HEK293 (cell line): ENCODE measurements around the gene LSM3.

ENCODE experiments used
- CTCF ChIA-PET: fragments of 350-600 bp; formaldehyde crosslinking; extraction: SDS; loops from one replicate; lab custom pipeline; 2021; ENCODE audit warnings: antibody characterized with exemption; lab: Yijun Ruan, JAX
- POLR2A ChIA-PET: fragments of 300-600 bp; formaldehyde crosslinking; extraction: SDS; loops from one replicate; lab custom pipeline; 2020; ENCODE audit warnings: antibody characterized with exemption, inconsistent platforms; lab: Yijun Ruan, JAX
- H3K27ac ChIP-seq: fragments of 200-500 bp; sonication (Bioruptor generic); 2 replicates; pipeline ENCODE4 v1.5.1; 2014; ENCODE audit warnings: low read depth, low read length, control low read depth, inconsistent platforms; ENCODE audit errors: extremely low read depth
- H3K36me3 ChIP-seq, 2 experiments: fragments of 200-500 bp in 1 of 2; sonication (Bioruptor generic) in 1 of 2; 1 replicate in 1 of 2; 2 replicates in 1 of 2; pipeline ENCODE4 v1.5.1; 2014 to 2017; ENCODE audit warnings: inconsistent platforms in 2 of 2, low read length in 2 of 2; ENCODE audit not compliant: control insufficient read depth in 2 of 2, insufficient read depth in 1 of 2
- H3K4me1 ChIP-seq: fragments of 200-500 bp; sonication (Bioruptor generic); 2 replicates; pipeline ENCODE4 v1.5.1; 2014; ENCODE audit warnings: mild to moderate bottlenecking, low read length, inconsistent platforms; ENCODE audit not compliant: control insufficient read depth, insufficient read depth
- H3K4me3 ChIP-seq: 2 replicates; pipeline ENCODE4 v1.5.1; 2011; ENCODE audit warnings: low read depth, mild to moderate bottlenecking, control low read depth, low read length, moderate library complexity
- H3K9me3 ChIP-seq: fragments of 200-500 bp; sonication (Bioruptor generic); 2 replicates; pipeline ENCODE4 v1.5.1; 2014; ENCODE audit warnings: low read depth, low read length, inconsistent platforms; ENCODE audit not compliant: control insufficient read depth, insufficient read depth
- FEZF1 ChIP-seq: fragments of 450-650 bp; formaldehyde crosslinking; IDR thresholded peaks from 2 replicates; pipeline ENCODE4 v1.5.1; 2016; ENCODE audit warnings: missing biosample characterization, missing genetic modification characterization
- GFI1B ChIP-seq: fragments of 450-650 bp; formaldehyde crosslinking; IDR thresholded peaks from 2 replicates; pipeline ENCODE4 v1.5.1; 2016; ENCODE audit warnings: missing biosample characterization, missing genetic modification characterization
- GLIS2 ChIP-seq: fragments of 450-650 bp; formaldehyde crosslinking; IDR thresholded peaks from 2 replicates; pipeline ENCODE4 v1.5.1; 2016; ENCODE audit warnings: missing biosample characterization, missing genetic modification characterization
- RBAK ChIP-seq: fragments of 450-650 bp; formaldehyde crosslinking; IDR thresholded peaks from 2 replicates; pipeline ENCODE4 v1.5.1; 2016; ENCODE audit warnings: missing biosample characterization, missing genetic modification characterization
- SCRT2 ChIP-seq: fragments of 450-650 bp; formaldehyde crosslinking; IDR thresholded peaks from 2 replicates; pipeline ENCODE4 v1.5.1; 2016; ENCODE audit warnings: missing biosample characterization, missing genetic modification characterization
- YY2 ChIP-seq: fragments of 450-650 bp; formaldehyde crosslinking; IDR thresholded peaks from 2 replicates; pipeline ENCODE4 v1.5.1; 2016; ENCODE audit warnings: missing biosample characterization, missing genetic modification characterization
- ZFP3 ChIP-seq: fragments of 450-650 bp; formaldehyde crosslinking; IDR thresholded peaks from 2 replicates; pipeline ENCODE4 v1.5.1; 2016; ENCODE audit warnings: low read depth, missing biosample characterization, missing genetic modification characterization
- ZNF155 ChIP-seq: fragments of 450-650 bp; formaldehyde crosslinking; IDR thresholded peaks from 2 replicates; pipeline ENCODE4 v1.5.1; 2016; ENCODE audit warnings: missing biosample characterization, missing genetic modification characterization
- ZNF350 ChIP-seq: fragments of 450-650 bp; formaldehyde crosslinking; IDR thresholded peaks from 2 replicates; pipeline ENCODE4 v1.5.0; 2017; ENCODE audit warnings: missing biosample characterization, mild to moderate bottlenecking, missing genetic modification characterization
- ZNF366 ChIP-seq: fragments of 450-650 bp; formaldehyde crosslinking; conservative IDR thresholded peaks from 2 replicates; pipeline ENCODE4 v1.5.1; 2016; ENCODE audit warnings: missing biosample characterization, missing genetic modification characterization
- ZNF426 ChIP-seq: fragments of 450-650 bp; formaldehyde crosslinking; IDR thresholded peaks from 2 replicates; pipeline ENCODE4 v1.5.1; 2017; ENCODE audit warnings: missing biosample characterization, missing genetic modification characterization, mild to moderate bottlenecking, inconsistent platforms, moderate library complexity
- ZNF544 ChIP-seq: fragments of 450-650 bp; formaldehyde crosslinking; IDR thresholded peaks from 2 replicates; pipeline ENCODE4 v1.5.0; 2017; ENCODE audit warnings: missing biosample characterization, missing genetic modification characterization
- ZNF571 ChIP-seq: fragments of 450-650 bp; formaldehyde crosslinking; IDR thresholded peaks from 2 replicates; pipeline ENCODE4 v1.5.0; 2017; ENCODE audit warnings: missing biosample characterization, missing genetic modification characterization
- ZNF626 ChIP-seq: fragments of 450-650 bp; sonication (Bioruptor Pico); formaldehyde crosslinking; IDR thresholded peaks from 2 replicates; pipeline ENCODE4 v1.5.1; 2018; ENCODE audit warnings: missing biosample characterization, missing genetic modification characterization, inconsistent platforms
- ZNF660 ChIP-seq: fragments of 450-650 bp; IDR thresholded peaks from 2 replicates; pipeline ENCODE4 v1.5.1; 2018; ENCODE audit warnings: missing biosample characterization, mild to moderate bottlenecking, missing genetic modification characterization
- ZNF792 ChIP-seq: fragments of 450-650 bp; formaldehyde crosslinking; IDR thresholded peaks from 2 replicates; pipeline ENCODE4 v1.5.1; 2016; ENCODE audit warnings: missing biosample characterization, missing genetic modification characterization
- TF ChIP-seq, protein P1 (sequence below): fragments of 450-650 bp; formaldehyde crosslinking; IDR thresholded peaks from 2 replicates; pipeline ENCODE4 v1.5.1; 2017; ENCODE audit warnings: missing biosample characterization, missing genetic modification characterization
- TF ChIP-seq, protein P2 (sequence below): fragments of 450-650 bp; formaldehyde crosslinking; IDR thresholded peaks from 2 replicates; pipeline ENCODE4 v1.5.1; 2016; ENCODE audit warnings: missing biosample characterization, missing genetic modification characterization
- TF ChIP-seq, protein P3 (sequence below): fragments of 450-650 bp; IDR thresholded peaks from 2 replicates; pipeline ENCODE4 v1.5.1; 2018; ENCODE audit warnings: missing biosample characterization, mild to moderate bottlenecking, missing genetic modification characterization
- TF ChIP-seq, protein P4 (sequence below): fragments of 450-650 bp; formaldehyde crosslinking; IDR thresholded peaks from 2 replicates; pipeline ENCODE4 v1.5.1; 2016; ENCODE audit warnings: missing biosample characterization, missing genetic modification characterization, borderline replicate concordance

Gene LSM3

DNA sequence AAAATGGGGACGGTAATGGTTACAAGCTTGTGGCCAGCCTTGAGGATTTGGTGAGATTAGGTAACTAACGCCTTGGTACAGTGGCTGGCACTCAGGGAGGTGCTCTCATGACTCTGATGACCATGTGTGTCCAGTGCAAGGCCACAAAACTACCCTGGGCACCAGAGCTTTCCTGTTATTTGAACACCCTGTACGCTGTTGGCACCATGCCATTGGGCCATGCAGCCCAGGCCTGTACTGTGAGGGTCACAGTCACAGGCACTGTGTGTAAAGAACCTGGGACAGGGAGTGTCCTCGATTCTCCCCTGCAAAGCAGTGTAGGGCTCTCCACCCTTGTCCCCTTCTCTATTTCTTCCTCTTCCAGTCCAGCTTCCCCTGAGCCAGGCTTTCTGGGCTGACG lies 47.5 kb upstream of the LSM3 start:
- no peak for TF ChIP-seq GLIS2 (tag by site-specific recombination)
- TF ChIP-seq RBAK (tag by site-specific recombination) = no peak
- TF ChIP-seq, protein P1, sequence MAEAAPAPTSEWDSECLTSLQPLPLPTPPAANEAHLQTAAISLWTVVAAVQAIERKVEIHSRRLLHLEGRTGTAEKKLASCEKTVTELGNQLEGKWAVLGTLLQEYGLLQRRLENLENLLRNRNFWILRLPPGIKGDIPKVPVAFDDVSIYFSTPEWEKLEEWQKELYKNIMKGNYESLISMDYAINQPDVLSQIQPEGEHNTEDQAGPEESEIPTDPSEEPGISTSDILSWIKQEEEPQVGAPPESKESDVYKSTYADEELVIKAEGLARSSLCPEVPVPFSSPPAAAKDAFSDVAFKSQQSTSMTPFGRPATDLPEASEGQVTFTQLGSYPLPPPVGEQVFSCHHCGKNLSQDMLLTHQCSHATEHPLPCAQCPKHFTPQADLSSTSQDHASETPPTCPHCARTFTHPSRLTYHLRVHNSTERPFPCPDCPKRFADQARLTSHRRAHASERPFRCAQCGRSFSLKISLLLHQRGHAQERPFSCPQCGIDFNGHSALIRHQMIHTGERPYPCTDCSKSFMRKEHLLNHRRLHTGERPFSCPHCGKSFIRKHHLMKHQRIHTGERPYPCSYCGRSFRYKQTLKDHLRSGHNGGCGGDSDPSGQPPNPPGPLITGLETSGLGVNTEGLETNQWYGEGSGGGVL (tag by site-specific recombination) = no peak
- TF ChIP-seq ZNF426 (tag by site-specific recombination) = no peak
- no peak for TF ChIP-seq ZNF366
- TF ChIP-seq ZNF626 (tag by site-specific recombination) = no peak
- no peak for TF ChIP-seq ZNF350 (tag by site-specific recombination)
- TF ChIP-seq ZNF544 = no peak
- TF ChIP-seq ZNF155 (tag by site-specific recombination) = no peak
- TF ChIP-seq GFI1B (tag by site-specific recombination) = no peak
- TF ChIP-seq, protein P2, sequence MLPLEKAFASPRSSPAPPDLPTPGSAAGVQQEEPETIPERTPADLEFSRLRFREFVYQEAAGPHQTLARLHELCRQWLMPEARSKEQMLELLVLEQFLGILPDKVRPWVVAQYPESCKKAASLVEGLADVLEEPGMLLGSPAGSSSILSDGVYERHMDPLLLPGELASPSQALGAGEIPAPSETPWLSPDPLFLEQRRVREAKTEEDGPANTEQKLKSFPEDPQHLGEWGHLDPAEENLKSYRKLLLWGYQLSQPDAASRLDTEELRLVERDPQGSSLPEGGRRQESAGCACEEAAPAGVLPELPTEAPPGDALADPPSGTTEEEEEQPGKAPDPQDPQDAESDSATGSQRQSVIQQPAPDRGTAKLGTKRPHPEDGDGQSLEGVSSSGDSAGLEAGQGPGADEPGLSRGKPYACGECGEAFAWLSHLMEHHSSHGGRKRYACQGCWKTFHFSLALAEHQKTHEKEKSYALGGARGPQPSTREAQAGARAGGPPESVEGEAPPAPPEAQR (tag by site-specific recombination) = no peak
- no peak for TF ChIP-seq ZNF792 (tag by site-specific recombination)
- no peak for TF ChIP-seq ZNF660 (tag by site-specific recombination)
- no peak for TF ChIP-seq ZFP3 (tag by site-specific recombination)
- TF ChIP-seq, protein P3, sequence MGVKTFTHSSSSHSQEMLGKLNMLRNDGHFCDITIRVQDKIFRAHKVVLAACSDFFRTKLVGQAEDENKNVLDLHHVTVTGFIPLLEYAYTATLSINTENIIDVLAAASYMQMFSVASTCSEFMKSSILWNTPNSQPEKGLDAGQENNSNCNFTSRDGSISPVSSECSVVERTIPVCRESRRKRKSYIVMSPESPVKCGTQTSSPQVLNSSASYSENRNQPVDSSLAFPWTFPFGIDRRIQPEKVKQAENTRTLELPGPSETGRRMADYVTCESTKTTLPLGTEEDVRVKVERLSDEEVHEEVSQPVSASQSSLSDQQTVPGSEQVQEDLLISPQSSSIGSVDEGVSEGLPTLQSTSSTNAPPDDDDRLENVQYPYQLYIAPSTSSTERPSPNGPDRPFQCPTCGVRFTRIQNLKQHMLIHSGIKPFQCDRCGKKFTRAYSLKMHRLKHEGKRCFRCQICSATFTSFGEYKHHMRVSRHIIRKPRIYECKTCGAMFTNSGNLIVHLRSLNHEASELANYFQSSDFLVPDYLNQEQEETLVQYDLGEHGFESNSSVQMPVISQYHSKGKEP (tag by site-specific recombination) = no peak
- TF ChIP-seq, protein P4, sequence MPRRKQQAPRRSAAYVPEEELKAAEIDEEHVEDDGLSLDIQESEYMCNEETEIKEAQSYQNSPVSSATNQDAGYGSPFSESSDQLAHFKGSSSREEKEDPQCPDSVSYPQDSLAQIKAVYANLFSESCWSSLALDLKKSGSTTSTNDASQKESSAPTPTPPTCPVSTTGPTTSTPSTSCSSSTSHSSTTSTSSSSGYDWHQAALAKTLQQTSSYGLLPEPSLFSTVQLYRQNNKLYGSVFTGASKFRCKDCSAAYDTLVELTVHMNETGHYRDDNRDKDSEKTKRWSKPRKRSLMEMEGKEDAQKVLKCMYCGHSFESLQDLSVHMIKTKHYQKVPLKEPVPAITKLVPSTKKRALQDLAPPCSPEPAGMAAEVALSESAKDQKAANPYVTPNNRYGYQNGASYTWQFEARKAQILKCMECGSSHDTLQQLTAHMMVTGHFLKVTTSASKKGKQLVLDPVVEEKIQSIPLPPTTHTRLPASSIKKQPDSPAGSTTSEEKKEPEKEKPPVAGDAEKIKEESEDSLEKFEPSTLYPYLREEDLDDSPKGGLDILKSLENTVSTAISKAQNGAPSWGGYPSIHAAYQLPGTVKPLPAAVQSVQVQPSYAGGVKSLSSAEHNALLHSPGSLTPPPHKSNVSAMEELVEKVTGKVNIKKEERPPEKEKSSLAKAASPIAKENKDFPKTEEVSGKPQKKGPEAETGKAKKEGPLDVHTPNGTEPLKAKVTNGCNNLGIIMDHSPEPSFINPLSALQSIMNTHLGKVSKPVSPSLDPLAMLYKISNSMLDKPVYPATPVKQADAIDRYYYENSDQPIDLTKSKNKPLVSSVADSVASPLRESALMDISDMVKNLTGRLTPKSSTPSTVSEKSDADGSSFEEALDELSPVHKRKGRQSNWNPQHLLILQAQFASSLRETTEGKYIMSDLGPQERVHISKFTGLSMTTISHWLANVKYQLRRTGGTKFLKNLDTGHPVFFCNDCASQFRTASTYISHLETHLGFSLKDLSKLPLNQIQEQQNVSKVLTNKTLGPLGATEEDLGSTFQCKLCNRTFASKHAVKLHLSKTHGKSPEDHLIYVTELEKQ = no peak
- TF ChIP-seq YY2 (tag by site-specific recombination) = no peak
- Histone ChIP-seq H3K4me3 (no peak overlapping the region), H3K36me3 (peaks cover 26 to 96% of the 10 kb centered on the region in 2 experiments), H3K4me1 (peaks cover 2% of the 10 kb centered on the region; the same call in 1 of the 2 replicates), H3K9me3 (no peaks in the 10 kb centered on the region), H3K27ac (no peak overlapping the region)
- POLR2A ChIA-PET = interaction anchor here (1.8 kb wide), 1 partner anchor 13 kb away, joined by 4 read pairs; no protein-coding TSS in a partner anchor
- CTCF ChIA-PET = no interaction called here

DNA sequence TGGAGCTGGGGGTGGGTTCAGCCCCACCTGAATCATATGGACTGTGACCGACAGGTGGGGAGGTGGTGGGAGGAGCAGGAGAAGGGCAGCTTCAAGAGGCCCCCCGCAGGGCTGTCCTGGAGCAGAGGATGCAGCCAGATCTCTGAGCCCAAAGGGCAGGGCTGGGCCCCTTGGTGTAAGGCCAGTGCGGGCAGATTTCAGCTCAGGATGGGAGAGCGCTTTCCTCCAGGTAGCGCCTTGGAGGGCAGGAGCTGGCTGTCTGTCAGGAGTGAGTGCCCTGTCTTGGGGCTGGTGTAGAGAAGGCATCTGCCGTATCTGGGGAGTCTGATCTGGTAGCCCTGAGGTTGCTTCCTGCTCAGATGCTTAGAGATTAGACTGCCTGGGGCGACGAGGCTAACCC lies 46.5 kb upstream of the LSM3 start:
- no peak overlapping the region for H3K27ac ChIP-seq
- TF ChIP-seq FEZF1 (tag by site-specific recombination) (no peak), ZNF571 (tag by site-specific recombination) (no peak), SCRT2 (tag by site-specific recombination) (peak; percentile 39; the same call in 1 of the 2 replicates)
- ChIA-PET CTCF (no interaction called here), POLR2A (interaction anchor here (1.8 kb wide), 1 partner anchor 12 kb away, joined by 4 read pairs; no protein-coding TSS in a partner anchor)
- no peaks in the 10 kb centered on the region for H3K9me3 ChIP-seq
- no peak overlapping the region for H3K4me3 ChIP-seq
- H3K4me1 ChIP-seq = no peaks in the 10 kb centered on the region
- H3K36me3 ChIP-seq = peaks cover 26 to 99% of the 10 kb centered on the region in 2 experiments
